ENCODE results near the gene CASZ1. TPM values are rescaled to one million over a fixed set of nuclear protein-coding genes. Genes with fewer than 3 reads are reported as not detected.

CASZ1 gene
- total and polyA plus RNA-seq, 8 donors: 6.0 to 166 (median 39.8) TPM

DNA sequence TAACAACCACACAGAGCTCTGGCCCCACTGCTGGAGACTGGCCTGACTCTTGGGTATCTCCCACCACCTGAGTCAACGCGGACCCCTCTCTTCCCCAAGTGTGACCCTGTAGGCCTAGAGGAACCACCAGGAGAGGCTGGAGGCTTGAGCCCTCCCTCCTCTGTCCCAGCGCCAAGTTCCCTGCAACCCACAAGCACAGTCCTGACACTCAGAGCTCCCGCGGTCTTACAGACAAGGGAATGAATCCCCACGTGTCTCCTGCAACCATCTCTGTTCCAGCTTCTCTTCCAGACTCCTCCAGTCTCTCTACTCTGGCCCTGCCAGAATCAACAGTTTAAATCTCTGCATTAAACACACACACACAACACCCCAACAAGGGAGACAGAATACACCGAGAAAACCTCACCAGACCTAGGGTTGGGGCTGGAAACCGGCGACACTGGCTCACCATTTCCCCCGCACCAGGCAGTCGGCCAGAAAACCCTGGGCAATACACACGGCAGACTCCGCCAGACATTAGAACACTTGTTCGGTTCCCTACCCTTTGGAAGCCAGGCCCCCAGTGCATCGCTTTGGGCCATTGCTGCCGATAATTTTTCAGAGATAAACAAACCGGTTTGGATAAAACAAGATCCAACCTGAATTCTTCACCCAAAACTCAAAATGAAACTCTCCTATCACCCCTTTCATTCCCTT is 21.7 kb downstream of the CASZ1 start:
- Histone ChIP-seq H3K9me3 (no peaks in the 10 kb centered on the region), H3K4me3 (no peak overlapping the region), H3K27me3 (peaks cover 0 to 3% (median 0%) of the 10 kb centered on the region in 3 donors), H3K4me1 (peaks cover 55 to 94% (median 65%) of the 10 kb centered on the region in 4 donors), H3K36me3 (no peaks in the 10 kb centered on the region), H3K27ac (peak overlapping the region; percentile 38 to 92 (median 64))
- WGBS, 5 donors: 35 to 58% (median 49%) methylated on average over 17 of the region's 17 CpGs
- TF ChIP-seq, protein P1, sequence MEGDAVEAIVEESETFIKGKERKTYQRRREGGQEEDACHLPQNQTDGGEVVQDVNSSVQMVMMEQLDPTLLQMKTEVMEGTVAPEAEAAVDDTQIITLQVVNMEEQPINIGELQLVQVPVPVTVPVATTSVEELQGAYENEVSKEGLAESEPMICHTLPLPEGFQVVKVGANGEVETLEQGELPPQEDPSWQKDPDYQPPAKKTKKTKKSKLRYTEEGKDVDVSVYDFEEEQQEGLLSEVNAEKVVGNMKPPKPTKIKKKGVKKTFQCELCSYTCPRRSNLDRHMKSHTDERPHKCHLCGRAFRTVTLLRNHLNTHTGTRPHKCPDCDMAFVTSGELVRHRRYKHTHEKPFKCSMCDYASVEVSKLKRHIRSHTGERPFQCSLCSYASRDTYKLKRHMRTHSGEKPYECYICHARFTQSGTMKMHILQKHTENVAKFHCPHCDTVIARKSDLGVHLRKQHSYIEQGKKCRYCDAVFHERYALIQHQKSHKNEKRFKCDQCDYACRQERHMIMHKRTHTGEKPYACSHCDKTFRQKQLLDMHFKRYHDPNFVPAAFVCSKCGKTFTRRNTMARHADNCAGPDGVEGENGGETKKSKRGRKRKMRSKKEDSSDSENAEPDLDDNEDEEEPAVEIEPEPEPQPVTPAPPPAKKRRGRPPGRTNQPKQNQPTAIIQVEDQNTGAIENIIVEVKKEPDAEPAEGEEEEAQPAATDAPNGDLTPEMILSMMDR (IDR thresholded peaks at IDR 0.05): no peak
- TF ChIP-seq POLR2AphosphoS5 (IDR thresholded peaks at IDR 0.05): no peak
- intact Hi-C loops (cut with DNase I; ENCODE audit: low total_unique reads): no loop called here
- DNase-seq: peak in 1 of 2 donors; percentile 59

DNA sequence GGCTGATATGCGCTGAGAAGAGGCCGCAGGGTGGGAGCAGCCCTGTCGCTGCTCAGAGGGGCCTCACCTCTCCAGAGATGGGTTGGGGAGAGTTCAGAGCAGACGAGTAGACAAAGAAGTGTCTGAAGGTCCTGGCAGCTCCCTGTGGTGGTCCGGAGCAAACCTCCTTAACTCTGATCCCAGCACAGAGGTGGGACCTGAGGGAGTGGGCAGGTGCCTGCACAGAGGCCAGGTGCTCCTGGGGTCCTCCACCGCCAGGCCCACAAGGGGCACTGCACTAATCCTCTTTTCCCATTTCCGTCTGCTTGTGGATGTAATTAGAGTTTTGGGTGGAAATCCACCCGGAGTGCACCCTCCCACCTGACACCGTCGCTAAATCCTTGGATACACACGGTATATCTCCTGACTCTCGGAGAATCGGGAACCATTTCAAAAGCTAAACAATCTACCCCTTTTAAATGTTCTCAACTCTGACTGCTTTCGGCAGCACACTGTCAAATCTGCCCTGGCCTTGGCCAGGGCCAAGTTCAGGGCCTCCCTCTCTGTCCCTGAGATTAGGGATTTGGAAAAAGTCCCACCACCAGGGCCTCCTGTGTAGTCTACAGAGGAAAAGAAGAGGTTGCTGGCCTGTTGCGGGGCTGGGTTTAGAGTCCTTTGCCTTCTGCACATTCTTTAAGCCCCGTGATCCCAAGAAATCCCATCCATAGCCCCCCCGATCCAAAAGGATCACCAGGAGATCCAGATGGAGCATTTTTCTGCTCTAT is 22.4 kb downstream of the CASZ1 start:
- Histone ChIP-seq H3K9me3 (no peaks in the 10 kb centered on the region), H3K27ac (peak overlapping the region; percentile 38 to 92 (median 64)), H3K4me3 (no peak overlapping the region), H3K4me1 (peaks cover 54 to 89% (median 64%) of the 10 kb centered on the region in 4 donors), H3K36me3 (no peaks in the 10 kb centered on the region), H3K27me3 (peaks cover 0 to 3% (median 0%) of the 10 kb centered on the region in 3 donors)
- TF ChIP-seq EP300 (IDR thresholded peaks at IDR 0.05) (no peak), POLR2A (IDR thresholded peaks at IDR 0.05) (no peak), POLR2AphosphoS5 (IDR thresholded peaks at IDR 0.05) (no peak)
- TF ChIP-seq, protein P1 (IDR thresholded peaks at IDR 0.05): no peak
- intact Hi-C loops (cut with DNase I; ENCODE audit: low total_unique reads): no loop called here
- DNase-seq: no peak
- WGBS, 5 donors: 52 to 66% (median 61%) methylated on average over 17 of the region's 17 CpGs

DNA sequence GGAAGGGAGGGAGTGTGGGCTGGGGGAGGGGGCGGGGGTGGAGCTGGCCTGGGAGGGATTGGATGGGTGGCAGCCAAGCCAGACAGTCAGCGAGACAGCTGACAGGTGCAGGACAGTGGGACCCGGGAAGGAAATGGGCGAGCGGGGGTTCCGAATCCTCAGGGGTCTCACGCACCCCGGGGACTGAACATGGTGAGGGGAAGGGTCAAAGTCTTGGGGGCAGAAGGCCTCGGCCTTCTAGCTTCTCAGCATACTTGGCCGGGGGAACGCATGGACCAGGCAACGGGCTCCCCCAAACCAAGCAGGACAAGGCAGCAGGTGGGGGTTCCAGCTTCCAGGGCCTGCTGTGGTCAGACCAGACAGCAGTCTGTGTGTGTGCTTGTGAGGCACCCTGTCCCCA is 23.1 kb downstream of the CASZ1 start:
- Histone ChIP-seq H3K27me3 (peaks cover 0 to 3% (median 0%) of the 10 kb centered on the region in 3 donors), H3K4me3 (no peak overlapping the region), H3K4me1 (peaks cover 50 to 89% (median 62%) of the 10 kb centered on the region in 4 donors), H3K27ac (peak overlapping the region; percentile 38 to 92 (median 64)), H3K9me3 (no peaks in the 10 kb centered on the region), H3K36me3 (no peaks in the 10 kb centered on the region)
- intact Hi-C loops (cut with DNase I; ENCODE audit: low total_unique reads): no loop called here
- DNase-seq: no peak
- TF ChIP-seq POLR2AphosphoS5 (IDR thresholded peaks at IDR 0.05) (no peak), POLR2A (IDR thresholded peaks at IDR 0.05) (no peak), EP300 (IDR thresholded peaks at IDR 0.05) (no peak)
- TF ChIP-seq, protein P1 (IDR thresholded peaks at IDR 0.05): no peak
- 66 to 73% (median 69%) methylated on average over 12 of the region's 12 CpGs for WGBS, 5 donors

DNA sequence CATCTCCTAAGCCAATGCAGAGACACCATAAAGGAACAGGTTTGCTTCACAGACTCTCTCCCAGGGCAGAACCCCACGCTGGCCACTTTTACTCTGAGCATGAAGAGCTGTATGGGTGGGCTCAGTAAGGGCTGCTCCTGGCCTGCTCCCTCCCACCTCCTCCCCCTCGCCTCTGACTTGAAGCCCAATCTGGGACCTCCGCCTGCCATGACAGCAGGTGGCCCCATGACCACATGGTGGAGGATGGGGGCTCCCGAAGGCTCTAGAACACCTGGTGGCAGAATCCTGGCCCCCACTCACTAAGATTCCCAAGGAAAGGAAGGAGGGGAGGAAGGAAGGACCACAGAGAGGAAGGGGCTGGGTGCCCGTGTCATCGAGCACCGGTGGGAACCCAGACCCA is 23.7 kb downstream of the CASZ1 start:
- Histone ChIP-seq H3K27ac (peak overlapping the region in 4 of 5 donors; percentile 10 to 92 (median 58)), H3K36me3 (no peaks in the 10 kb centered on the region), H3K9me3 (no peaks in the 10 kb centered on the region), H3K27me3 (peaks cover 0 to 3% (median 0%) of the 10 kb centered on the region in 3 donors), H3K4me3 (no peak overlapping the region), H3K4me1 (peaks cover 50 to 89% (median 61%) of the 10 kb centered on the region in 4 donors)
- TF ChIP-seq, protein P1 (IDR thresholded peaks at IDR 0.05): no peak
- no peak for TF ChIP-seq EP300 (IDR thresholded peaks at IDR 0.05)
- TF ChIP-seq POLR2AphosphoS5 (IDR thresholded peaks at IDR 0.05): no peak
- no peak for TF ChIP-seq POLR2A (IDR thresholded peaks at IDR 0.05)
- no peak for DNase-seq
- WGBS, 5 donors: 79 to 91% (median 89%) methylated on average over 4 to 7 of the region's 7 CpGs
- intact Hi-C loops (cut with DNase I; ENCODE audit: low total_unique reads): no loop called here

Measured in stomach (tissue), 9 donors.